K562 (cell line): ENCODE results near the gene NNAT. TPM values are rescaled to one million over a fixed set of nuclear protein-coding genes. Genes with fewer than 3 reads are reported as not detected.

Experiments
- ASH1L ChIP-seq: fragments of 450-650 bp; IDR thresholded peaks from 2 replicates; pipeline ENCODE4 v1.6.1; 2018; ENCODE audit warnings: borderline replicate concordance, mild to moderate bottlenecking, low read depth; ENCODE audit not compliant: partially characterized antibody
- BRD4 ChIP-seq: fragments of 200-600 bp; sonication (generic); IDR thresholded peaks from 2 replicates; pipeline ENCODE4 v1.6.1; 2017; ENCODE audit warnings: inconsistent platforms
- CC2D1A ChIP-seq: fragments of 450-650 bp; IDR thresholded peaks from 2 replicates; pipeline ENCODE4 v1.6.1; 2017; ENCODE audit warnings: mild to moderate bottlenecking
- ERF ChIP-seq: fragments of 450-650 bp; formaldehyde crosslinking; IDR thresholded peaks from 2 replicates; pipeline ENCODE4 v1.4.0; 2020; ENCODE audit warnings: mild to moderate bottlenecking, mixed read lengths
- ETS1 ChIP-seq: conservative IDR thresholded peaks from 2 replicates; pipeline ENCODE4 v1.6.1; 2011; ENCODE audit warnings: low read depth, mild to moderate bottlenecking, low read length; ENCODE audit not compliant: control insufficient read depth
- ETV1 ChIP-seq: fragments of 450-650 bp; conservative IDR thresholded peaks from 2 replicates; pipeline ENCODE4 v1.6.1; 2016; ENCODE audit warnings: missing genetic modification characterization, control low read depth, low read depth, missing compliant biosample characterization
- GTF2F1 ChIP-seq: IDR thresholded peaks from 2 replicates; pipeline ENCODE4 v1.6.1; 2011; ENCODE audit warnings: low read depth, low read length, improper control_type of control experiment
- HMGN3 ChIP-seq: IDR thresholded peaks from 2 replicates; pipeline ENCODE4 v1.6.1; 2011; ENCODE audit warnings: borderline replicate concordance, low read depth, mild to moderate bottlenecking, mixed read lengths, low read length; ENCODE audit not compliant: insufficient read length; ENCODE audit errors: extremely low read depth
- HNRNPLL ChIP-seq: fragments of 200-400 bp; formaldehyde crosslinking; IDR thresholded peaks from 2 replicates; pipeline ENCODE4 v1.6.1; 2017; ENCODE audit warnings: low read length, low read depth, mild to moderate bottlenecking; ENCODE audit not compliant: poor library complexity, severe bottlenecking
- JUND ChIP-seq, 2 experiments: IDR thresholded peaks; 2 replicates in 1 of 2; 3 replicates in 1 of 2; pipeline ENCODE4 v1.6.1; 2011; ENCODE audit warnings: borderline replicate concordance in 2 of 2, low read depth in 2 of 2, low read length in 2 of 2, improper control_type of control experiment in 1 of 2, missing biosample characterization in 1 of 2, missing genetic modification characterization in 1 of 2, missing genetic modification reagents in 1 of 2
- MAFG ChIP-seq: fragments of 450-650 bp; conservative IDR thresholded peaks from 2 replicates; pipeline ENCODE4 v1.6.1; 2016; ENCODE audit warnings: missing genetic modification characterization, missing compliant biosample characterization
- MBD2 ChIP-seq: sonication (generic); IDR thresholded peaks from 2 replicates; pipeline ENCODE4 v1.6.1; 2016; ENCODE audit warnings: low read depth, borderline replicate concordance
- MED1 ChIP-seq: sonication (generic); formaldehyde crosslinking; IDR thresholded peaks from 2 replicates; pipeline ENCODE4 v1.8.1; 2023; ENCODE audit warnings: missing genetic modification reagents, borderline replicate concordance
- PHB2 ChIP-seq: fragments of 450-650 bp; IDR thresholded peaks from 2 replicates; pipeline ENCODE4 v1.6.1; 2017; ENCODE audit warnings: low read depth
- RBM14 ChIP-seq: fragments of 200-400 bp; formaldehyde crosslinking; IDR thresholded peaks from 2 replicates; pipeline ENCODE4 v1.6.1; 2018; ENCODE audit warnings: low read depth, mild to moderate bottlenecking, low read length, moderate library complexity, borderline replicate concordance; ENCODE audit not compliant: insufficient read depth
- SMAD1 ChIP-seq: fragments of 150-350 bp; IDR thresholded peaks from 2 replicates; pipeline ENCODE4 v1.6.1; 2014; ENCODE audit warnings: low read length, low read depth; ENCODE audit not compliant: partially characterized antibody
- SMAD3 ChIP-seq: fragments of 450-650 bp; formaldehyde crosslinking; conservative IDR thresholded peaks from 2 replicates; pipeline ENCODE4 v1.4.0; 2020; ENCODE audit warnings: mild to moderate bottlenecking
- TAF1 ChIP-seq: IDR thresholded peaks from 2 replicates; pipeline ENCODE4 v1.6.1; 2011; ENCODE audit warnings: mild to moderate bottlenecking, low read length, moderate library complexity; ENCODE audit not compliant: insufficient read depth, control insufficient read depth, severe bottlenecking; ENCODE audit errors: extremely low read depth
- TRIM24 ChIP-seq, 2 experiments: fragments of 450-650 bp; IDR thresholded peaks; 2 replicates each; pipeline ENCODE4 v1.6.1; 2016
- TRIM28 ChIP-seq: fragments of 450-650 bp; IDR thresholded peaks from 2 replicates; pipeline ENCODE4 v1.6.1; 2017
- YY1 ChIP-seq, 3 experiments: IDR thresholded peaks; 2 replicates each; pipeline ENCODE4 v1.6.1; 2011; ENCODE audit warnings: low read length in 2 of 3, mild to moderate bottlenecking in 2 of 3, moderate library complexity in 2 of 3, borderline replicate concordance in 1 of 3, control low read depth in 1 of 3, low read depth in 1 of 3; ENCODE audit not compliant: insufficient read depth in 3 of 3, insufficient replicate concordance in 2 of 3, control insufficient read depth in 1 of 3, insufficient read length in 1 of 3; ENCODE audit errors: extremely low read depth in 1 of 3
- ZNF140 ChIP-seq: fragments of 250-450 bp; sonication (Bioruptor Pico); IDR thresholded peaks from 2 replicates; pipeline ENCODE4 v1.8.0; 2021; ENCODE audit warnings: moderate library complexity, mild to moderate bottlenecking, inconsistent platforms
- ZNF695 ChIP-seq: fragments of 450-650 bp; formaldehyde crosslinking; IDR thresholded peaks from 2 replicates; pipeline ENCODE4 v1.4.0; 2020; ENCODE audit warnings: mild to moderate bottlenecking, moderate library complexity
- polyA plus RNA-seq, 8 experiments: library from polyadenylated mRNA; depleted of rRNA in 4 of 8; stranded (reverse) in 5 of 8; unstranded in 3 of 8; fragments of >200 nt; fragmentation: Nextera tagmentation in 2 of 8; fragmentation: Illumina TruSeq in 1 of 8; extraction: Ambion mirVana in 2 of 8; extraction: Trizol in 1 of 8; gene quantifications; 2 replicates each; pipeline versions ENCODE4 v1.2.1 to v1.2.3, GENCODE V29; 2011 to 2014; ENCODE audit warnings: inconsistent platforms in 1 of 8, missing spikeins in 1 of 8
- total RNA-seq, 7 experiments: library from RNA; depleted of rRNA in 6 of 7; stranded (reverse); fragments of >200 nt in 6 of 7; fragmentation: Illumina TruSeq in 2 of 7; extraction: Trizol in 2 of 7; gene quantifications; 2 replicates each; pipeline versions ENCODE4 v1.2.1 to v1.2.3, GENCODE V29; 2011 to 2021; ENCODE audit warnings: low replicate concordance in 1 of 7
- TF ChIP-seq, protein P1 (sequence below), 2 experiments: fragments of 450-650 bp; conservative IDR thresholded peaks; 2 replicates each; pipeline ENCODE4 v1.6.1; 2017; ENCODE audit warnings: mild to moderate bottlenecking in 2 of 2, moderate library complexity in 2 of 2

Gene NNAT
- total and polyA plus RNA-seq, 9 of the 15 experiments (the other 6 are each of a cell fraction or from before 2014, with no cell fraction given) = 0.13 TPM; not detected in 8

GRCh38 chr20:37527638-37528445 lies 6.8 kb downstream of the NNAT start, which contains the start of gene BLCAP (continued):
- TF ChIP-seq ASH1L (no peak), TRIM24 (IDR thresholded peaks at IDR 0.05) (0 out of 4 replicates have a peak, but pooled peaks of 1 of the 2 experiments have one; percentile 3), MED1 (CRISPR knock-in tag) (no peak), SMAD3 (0 out of 2 replicates have a peak, but pooled peaks have one; percentile 57), MAFG (no peak), YY1 (IDR thresholded peaks at IDR 0.05; ENCODE audit: borderline replicate concordance in 1 of 3, control insufficient read depth in 1 of 3, extremely low read depth in 1 of 3, insufficient read depth in 3 of 3, insufficient read length in 1 of 3, insufficient replicate concordance in 2 of 3, low read depth in 1 of 3, low read length in 2 of 3) (peak; percentile 54 to 91 (median 88)), CC2D1A (no peak; the same call in 1 of the 2 replicates), HMGN3 (peak; percentile 10), HNRNPLL (peak; percentile 34), TRIM28 (no peak), GTF2F1 (0 out of 2 replicates have a peak, but pooled peaks have one; percentile 26), ZNF140 (CRISPR knock-in tag) (no peak), PHB2 (no peak), BRD4 (no peak), JUND (IDR thresholded peaks at IDR 0.05; ENCODE audit: borderline replicate concordance, low read depth, low read length) (no peak), JUND (tag; IDR thresholded peaks at IDR 0.05; ENCODE audit: borderline replicate concordance, low read depth, low read length) (peak; percentile 56; the same call in 1 of the 3 replicates), ETV1 (tag) (0 out of 2 replicates have a peak, but pooled peaks have one; percentile 32), SMAD1 (no peak), TAF1 (peak; percentile 46), MBD2 (peak; percentile 38; the same call in 1 of the 2 replicates), ZNF695 (CRISPR knock-in tag) (no peak), ETS1 (peak; percentile 81), ERF (peak; percentile 69; the same call in 1 of the 2 replicates), RBM14 (no peak)
- TF ChIP-seq, protein P1, sequence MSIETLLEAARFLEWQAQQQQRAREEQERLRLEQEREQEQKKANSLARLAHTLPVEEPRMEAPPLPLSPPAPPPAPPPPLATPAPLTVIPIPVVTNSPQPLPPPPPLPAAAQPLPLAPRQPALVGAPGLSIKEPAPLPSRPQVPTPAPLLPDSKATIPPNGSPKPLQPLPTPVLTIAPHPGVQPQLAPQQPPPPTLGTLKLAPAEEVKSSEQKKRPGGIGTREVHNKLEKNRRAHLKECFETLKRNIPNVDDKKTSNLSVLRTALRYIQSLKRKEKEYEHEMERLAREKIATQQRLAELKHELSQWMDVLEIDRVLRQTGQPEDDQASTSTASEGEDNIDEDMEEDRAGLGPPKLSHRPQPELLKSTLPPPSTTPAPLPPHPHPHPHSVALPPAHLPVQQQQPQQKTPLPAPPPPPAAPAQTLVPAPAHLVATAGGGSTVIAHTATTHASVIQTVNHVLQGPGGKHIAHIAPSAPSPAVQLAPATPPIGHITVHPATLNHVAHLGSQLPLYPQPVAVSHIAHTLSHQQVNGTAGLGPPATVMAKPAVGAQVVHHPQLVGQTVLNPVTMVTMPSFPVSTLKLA (conservative IDR thresholded peaks at IDR 0.05) = peak; percentile 81 to 88
